H9 (cell line): ENCODE measurements around the gene KRT74. TPM values are rescaled to one million over a fixed set of nuclear protein-coding genes. Genes with fewer than 3 reads are reported as not detected.

Source experiments
- DNase-seq: peaks from one replicate; pipeline ENCODE4 v3.0.0-alpha.2; 2017
- H2AFZ ChIP-seq: one replicate; pipeline ENCODE4 v1.6.1; 2013; ENCODE audit warnings: mild to moderate bottlenecking, low read length, control low read depth, moderate library complexity
- H2AK5ac ChIP-seq: 2 replicates; pipeline ENCODE4 v1.6.1; 2013; ENCODE audit warnings: low read length, control low read depth, mixed read lengths; ENCODE audit not compliant: insufficient read length
- H2BK120ac ChIP-seq: one replicate; pipeline ENCODE4 v1.6.1; 2013; ENCODE audit warnings: low read depth, mild to moderate bottlenecking, low read length, control low read depth, inconsistent platforms; ENCODE audit not compliant: poor library complexity, severe bottlenecking
- H2BK12ac ChIP-seq: 2 replicates; pipeline ENCODE4 v1.6.1; 2013; ENCODE audit warnings: low read length, control low read depth, mixed read lengths, low read depth; ENCODE audit not compliant: insufficient read length
- H2BK15ac ChIP-seq: 2 replicates; pipeline ENCODE4 v1.6.1; 2013; ENCODE audit warnings: low read depth, low read length, control low read depth
- H2BK20ac ChIP-seq: one replicate; pipeline ENCODE4 v1.6.1; 2013; ENCODE audit warnings: low read depth, mild to moderate bottlenecking, low read length, control low read depth, inconsistent platforms; ENCODE audit not compliant: poor library complexity, severe bottlenecking
- H2BK5ac ChIP-seq: 2 replicates; pipeline ENCODE4 v1.6.1; 2013; ENCODE audit warnings: low read length, control low read depth, mixed read lengths; ENCODE audit not compliant: insufficient read length
- H3K14ac ChIP-seq: 2 replicates; pipeline ENCODE4 v1.6.1; 2013; ENCODE audit warnings: low read length, control low read depth; ENCODE audit not compliant: insufficient read depth
- H3K18ac ChIP-seq: 2 replicates; pipeline ENCODE4 v1.6.1; 2013; ENCODE audit warnings: low read depth, mild to moderate bottlenecking, mixed read lengths, low read length, control low read depth; ENCODE audit not compliant: insufficient read length
- H3K23ac ChIP-seq: 2 replicates; pipeline ENCODE4 v1.6.1; 2013; ENCODE audit warnings: low read length, control low read depth, mixed read lengths, low read depth; ENCODE audit not compliant: insufficient read length
- H3K23me2 ChIP-seq: 2 replicates; pipeline ENCODE4 v1.6.1; 2013; ENCODE audit warnings: low read depth, mild to moderate bottlenecking, mixed read lengths, low read length, control low read depth; ENCODE audit not compliant: insufficient read length, poor library complexity, severe bottlenecking
- H3K27ac ChIP-seq: 2 replicates; pipeline ENCODE4 v1.5.1; 2013; ENCODE audit warnings: low read length, control low read depth, mixed read lengths, low read depth; ENCODE audit not compliant: insufficient read length
- H3K27me3 ChIP-seq: 2 replicates; pipeline ENCODE4 v1.6.1; 2013; ENCODE audit warnings: low read length, control low read depth, inconsistent platforms; ENCODE audit not compliant: insufficient read depth
- H3K4ac ChIP-seq: 2 replicates; pipeline ENCODE4 v1.6.1; 2013; ENCODE audit warnings: low read depth, mild to moderate bottlenecking, control low read depth, inconsistent platforms, low read length, moderate library complexity
- H3K4me1 ChIP-seq: 2 replicates; pipeline ENCODE4 v1.6.1; 2013; ENCODE audit warnings: low read length, control low read depth, inconsistent platforms; ENCODE audit not compliant: insufficient read depth
- H3K4me2 ChIP-seq: 2 replicates; pipeline ENCODE4 v1.6.1; 2013; ENCODE audit warnings: low read length, control low read depth, mixed read lengths; ENCODE audit not compliant: insufficient read length, insufficient read depth
- H3K56ac ChIP-seq: 2 replicates; pipeline ENCODE4 v1.6.1; 2013; ENCODE audit warnings: low read depth, mild to moderate bottlenecking, mixed read lengths, low read length, control low read depth; ENCODE audit not compliant: insufficient read length
- H3K79me1 ChIP-seq: 2 replicates; pipeline ENCODE4 v1.6.1; 2013; ENCODE audit warnings: low read depth, mild to moderate bottlenecking, moderate library complexity, low read length, control low read depth, inconsistent platforms; ENCODE audit not compliant: insufficient read depth, poor library complexity, severe bottlenecking
- H3K79me2 ChIP-seq: 2 replicates; pipeline ENCODE4 v1.6.1; 2013; ENCODE audit warnings: low read length, control low read depth, inconsistent platforms; ENCODE audit not compliant: insufficient read depth
- H3K9ac ChIP-seq: 2 replicates; pipeline ENCODE4 v1.6.1; 2013; ENCODE audit warnings: low read length, control low read depth, mixed read lengths; ENCODE audit not compliant: insufficient read length; ENCODE audit errors: extremely low read depth
- H3K9me3 ChIP-seq: one replicate; pipeline ENCODE4 v1.6.1; 2013; ENCODE audit warnings: low read depth, low read length, inconsistent platforms; ENCODE audit not compliant: control insufficient read depth
- H3T11ph ChIP-seq: one replicate; pipeline ENCODE4 v1.6.1; 2013; ENCODE audit warnings: mild to moderate bottlenecking, low read length, control low read depth, inconsistent platforms
- H4K20me1 ChIP-seq: one replicate; pipeline ENCODE4 v1.6.1; 2013; ENCODE audit not compliant: control insufficient read depth, insufficient read length, insufficient read depth
- H4K5ac ChIP-seq: 2 replicates; pipeline ENCODE4 v1.6.1; 2013; ENCODE audit warnings: low read depth, mild to moderate bottlenecking, mixed read lengths, low read length, control low read depth; ENCODE audit not compliant: insufficient read length
- H4K8ac ChIP-seq: replicated peaks from 2 replicates; pipeline ENCODE4 v1.6.1; 2013; ENCODE audit warnings: low read length, control low read depth, mixed read lengths, low read depth; ENCODE audit not compliant: insufficient read length
- H4K91ac ChIP-seq: 2 replicates; pipeline ENCODE4 v1.6.1; 2013; ENCODE audit warnings: low read depth, mild to moderate bottlenecking, moderate library complexity, mixed read lengths, low read length, control low read depth; ENCODE audit not compliant: insufficient read length
- H3K27ac Mint-ChIP-seq, 3 experiments: 2 replicates in 2 of 3; 3 replicates in 1 of 3; pipeline ENCODE4 v1.8.0; 2020 to 2021; ENCODE audit warnings: mixed read lengths in 3 of 3, mild to moderate bottlenecking in 1 of 3, moderate library complexity in 1 of 3
- H3K27me3 Mint-ChIP-seq: 2 replicates; pipeline ENCODE4 v1.8.0; 2021; ENCODE audit warnings: low read depth, mild to moderate bottlenecking, moderate library complexity, mixed read lengths
- H3K36me3 Mint-ChIP-seq, 3 experiments: 2 replicates in 2 of 3; 3 replicates in 1 of 3; pipeline ENCODE4 v1.8.0; 2020 to 2021; ENCODE audit warnings: low read depth in 3 of 3, mixed read lengths in 3 of 3; ENCODE audit not compliant: insufficient read depth in 1 of 3
- H3K4me1 Mint-ChIP-seq, 2 experiments: 2 replicates each; pipeline ENCODE4 v1.8.0; 2020; ENCODE audit warnings: mixed read lengths in 2 of 2
- H3K4me3 Mint-ChIP-seq, 2 experiments: 2 replicates in 1 of 2; 3 replicates in 1 of 2; pipeline ENCODE4 v1.8.0; 2020 to 2021; ENCODE audit warnings: mild to moderate bottlenecking in 2 of 2, mixed read lengths in 2 of 2, moderate library complexity in 1 of 2
- H3K9me3 Mint-ChIP-seq, 2 experiments: 2 replicates in 1 of 2; 3 replicates in 1 of 2; pipeline ENCODE4 v1.8.0; 2020; ENCODE audit warnings: mild to moderate bottlenecking in 2 of 2, mixed read lengths in 2 of 2, moderate library complexity in 1 of 2
- WGBS: extraction: QIAGEN DNeasy Blood & Tissue Kit; methylation state at CpG from one replicate; pipeline ENCODE4 v1.1.7; 2013; ENCODE audit warnings: missing lambda C conversion rate, low lambda C conversion rate, mixed read lengths; ENCODE audit not compliant: insufficient read length; ENCODE audit errors: extremely low coverage; 5-methylcytosine and 5-hydroxymethylcytosine counted together
- total RNA-seq: library from RNA; stranded (reverse); gene quantifications from 2 replicates; pipeline ENCODE4 v1.2.1, GENCODE V29; 2021
- TF ChIP-seq, protein P1 (sequence below): fragments of 200-600 bp; sonication (generic); conservative IDR thresholded peaks from 3 replicates; pipeline ENCODE4 v1.8.0; 2021; ENCODE audit warnings: antibody characterized with exemption, mild to moderate bottlenecking

KRT74 gene
- total RNA-seq, 1 experiment from 2014 or later: not detected

DNA sequence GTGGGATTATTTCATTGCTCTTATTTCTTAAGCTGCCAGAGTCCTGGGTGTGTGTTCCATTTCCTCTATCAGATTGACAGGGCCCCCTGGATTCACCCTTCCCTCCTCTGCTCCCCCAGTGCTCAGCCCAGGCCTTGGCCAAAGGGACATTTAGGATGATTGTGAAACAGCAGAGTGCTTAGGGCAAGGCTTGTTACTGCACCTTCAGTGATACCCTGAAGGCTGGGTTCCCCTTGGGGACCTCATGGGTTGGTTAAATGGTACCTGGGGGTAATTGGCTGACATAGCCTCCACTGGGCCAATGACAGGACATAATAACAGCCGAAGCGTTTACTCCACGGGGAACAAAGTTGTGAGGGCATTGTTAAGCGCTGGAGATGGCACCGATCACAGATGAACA is 28.9 kb upstream of the KRT74 start:
- no peak overlapping the region for H3K4me3 Mint-ChIP-seq
- no peak overlapping the region for H2BK12ac ChIP-seq
- H3K9me3 ChIP-seq: no peaks in the 10 kb centered on the region
- no peak overlapping the region for H2AK5ac ChIP-seq
- H3K27me3 ChIP-seq: no peaks in the 10 kb centered on the region
- peak overlapping the region in 1 of 3 experiments; percentile 21; a peak in 1 of 7 replicates for H3K27ac Mint-ChIP-seq
- H4K8ac ChIP-seq: no peak overlapping the region
- H2BK120ac ChIP-seq: no peak overlapping the region
- no peak overlapping the region for H3T11ph ChIP-seq
- no peak overlapping the region for H3K27ac ChIP-seq
- no peaks in the 10 kb centered on the region for H3K4me1 ChIP-seq
- no peaks in the 10 kb centered on the region for H3K23me2 ChIP-seq
- no peaks in the 10 kb centered on the region for H4K20me1 ChIP-seq
- H3K56ac ChIP-seq: no peak overlapping the region
- H3K9ac ChIP-seq: no peak overlapping the region
- no peak overlapping the region for H2BK5ac ChIP-seq
- no peak overlapping the region for H3K4ac ChIP-seq
- no peak overlapping the region for H3K23ac ChIP-seq
- no peak overlapping the region for H4K5ac ChIP-seq
- no peaks in the 10 kb centered on the region for H3K79me1 ChIP-seq
- TF ChIP-seq, protein P1, sequence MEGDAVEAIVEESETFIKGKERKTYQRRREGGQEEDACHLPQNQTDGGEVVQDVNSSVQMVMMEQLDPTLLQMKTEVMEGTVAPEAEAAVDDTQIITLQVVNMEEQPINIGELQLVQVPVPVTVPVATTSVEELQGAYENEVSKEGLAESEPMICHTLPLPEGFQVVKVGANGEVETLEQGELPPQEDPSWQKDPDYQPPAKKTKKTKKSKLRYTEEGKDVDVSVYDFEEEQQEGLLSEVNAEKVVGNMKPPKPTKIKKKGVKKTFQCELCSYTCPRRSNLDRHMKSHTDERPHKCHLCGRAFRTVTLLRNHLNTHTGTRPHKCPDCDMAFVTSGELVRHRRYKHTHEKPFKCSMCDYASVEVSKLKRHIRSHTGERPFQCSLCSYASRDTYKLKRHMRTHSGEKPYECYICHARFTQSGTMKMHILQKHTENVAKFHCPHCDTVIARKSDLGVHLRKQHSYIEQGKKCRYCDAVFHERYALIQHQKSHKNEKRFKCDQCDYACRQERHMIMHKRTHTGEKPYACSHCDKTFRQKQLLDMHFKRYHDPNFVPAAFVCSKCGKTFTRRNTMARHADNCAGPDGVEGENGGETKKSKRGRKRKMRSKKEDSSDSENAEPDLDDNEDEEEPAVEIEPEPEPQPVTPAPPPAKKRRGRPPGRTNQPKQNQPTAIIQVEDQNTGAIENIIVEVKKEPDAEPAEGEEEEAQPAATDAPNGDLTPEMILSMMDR: no peak
- peaks cover 36% of the 10 kb centered on the region for H3K27me3 Mint-ChIP-seq
- no CpG with 5 or more reads among the region's 5 CpGs for WGBS
- no peaks in the 10 kb centered on the region for H3K9me3 Mint-ChIP-seq
- H3K18ac ChIP-seq: no peak overlapping the region
- no peak overlapping the region for H3K4me2 ChIP-seq
- no peak overlapping the region for H2BK20ac ChIP-seq
- no peak overlapping the region for H4K91ac ChIP-seq
- H3K79me2 ChIP-seq: no peaks in the 10 kb centered on the region
- DNase-seq: peak; percentile 15
- no peak overlapping the region for H2AFZ ChIP-seq
- no peak overlapping the region for H2BK15ac ChIP-seq
- no peaks in the 10 kb centered on the region for H3K4me1 Mint-ChIP-seq
- no peaks in the 10 kb centered on the region for H3K36me3 Mint-ChIP-seq
- H3K14ac ChIP-seq: no peak overlapping the region
